Measurements from ENCODE around the gene FAM234B.
"Not testable (repeated sequence)": the region's sequence is repeated elsewhere in the genome, so short reads cannot be mapped to it uniquely, and the experiment has no call there.

The FAM234B gene

GRCh38 chr12:13024531-13024916, 19.7 kb upstream of the FAM234B start:
- H3K36me3 ChIP-seq (ENCODE audit: control insufficient read depth in 2 of 2, insufficient read depth in 2 of 2, low read length in 2 of 2): no peaks in the 10 kb centered on the region
- no peak overlapping the region for H3K27ac ChIP-seq (ENCODE audit: low read length)
- no peaks in the 10 kb centered on the region for H3K27me3 ChIP-seq (ENCODE audit: control insufficient read depth in 1 of 2, insufficient read depth in 2 of 2, low read length in 2 of 2)
- no peaks in the 10 kb centered on the region for H3K4me1 ChIP-seq (ENCODE audit: control insufficient read depth, insufficient read depth, low read length)
- no peak overlapping the region for H3K9ac ChIP-seq (ENCODE audit: low read length in 2 of 2)
- H3K4me3 ChIP-seq (ENCODE audit: low read length in 2 of 2): no peak overlapping the region
- H3K9me3 ChIP-seq (ENCODE audit: control insufficient read depth in 2 of 2, low read length in 2 of 2): no peaks in the 10 kb centered on the region

GRCh38 chr12:13026286-13026685, 17.9 kb upstream of the FAM234B start:
- no peaks in the 10 kb centered on the region for H3K36me3 ChIP-seq (ENCODE audit: control insufficient read depth in 2 of 2, insufficient read depth in 2 of 2, low read length in 2 of 2)
- H3K27me3 ChIP-seq (ENCODE audit: control insufficient read depth in 1 of 2, insufficient read depth in 2 of 2, low read length in 2 of 2): no peaks in the 10 kb centered on the region
- no peak overlapping the region for H3K9ac ChIP-seq (ENCODE audit: low read length in 2 of 2)
- no peaks in the 10 kb centered on the region for H3K9me3 ChIP-seq (ENCODE audit: control insufficient read depth in 2 of 2, low read length in 2 of 2)
- H3K4me3 ChIP-seq (ENCODE audit: low read length in 2 of 2): peak overlapping the region in 1 of 2 donors; percentile 12
- no peak overlapping the region for H3K27ac ChIP-seq (ENCODE audit: low read length)
- no peaks in the 10 kb centered on the region for H3K4me1 ChIP-seq (ENCODE audit: control insufficient read depth, insufficient read depth, low read length)

GRCh38 chr12:13027032-13027431, 17.1 kb upstream of the FAM234B start:
- Histone ChIP-seq H3K4me3 (ENCODE audit: low read length in 2 of 2) (no peak overlapping the region), H3K27me3 (ENCODE audit: control insufficient read depth in 1 of 2, insufficient read depth in 2 of 2, low read length in 2 of 2) (no peaks in the 10 kb centered on the region), H3K27ac (ENCODE audit: low read length) (no peak overlapping the region), H3K9ac (ENCODE audit: low read length in 2 of 2) (no peak overlapping the region), H3K36me3 (ENCODE audit: control insufficient read depth in 2 of 2, insufficient read depth in 2 of 2, low read length in 2 of 2) (no peaks in the 10 kb centered on the region), H3K4me1 (ENCODE audit: control insufficient read depth, insufficient read depth, low read length) (no peaks in the 10 kb centered on the region), H3K9me3 (ENCODE audit: control insufficient read depth in 2 of 2, low read length in 2 of 2) (no peaks in the 10 kb centered on the region)

GRCh38 chr12:13027508-13027907, 16.7 kb upstream of the FAM234B start:
- Histone ChIP-seq H3K27ac (ENCODE audit: low read length) (no peak overlapping the region), H3K4me3 (ENCODE audit: low read length in 2 of 2) (no peak overlapping the region), H3K27me3 (ENCODE audit: control insufficient read depth in 1 of 2, insufficient read depth in 2 of 2, low read length in 2 of 2) (no peaks in the 10 kb centered on the region), H3K9ac (ENCODE audit: low read length in 2 of 2) (no peak overlapping the region), H3K36me3 (ENCODE audit: control insufficient read depth in 2 of 2, insufficient read depth in 2 of 2, low read length in 2 of 2) (no peaks in the 10 kb centered on the region), H3K4me1 (ENCODE audit: control insufficient read depth, insufficient read depth, low read length) (no peaks in the 10 kb centered on the region), H3K9me3 (ENCODE audit: control insufficient read depth in 2 of 2, low read length in 2 of 2) (no peaks in the 10 kb centered on the region)

- no peak overlapping the region for H3K9ac ChIP-seq (ENCODE audit: low read length in 2 of 2)
- H3K27ac ChIP-seq (ENCODE audit: low read length): no peak overlapping the region
- H3K4me3 ChIP-seq (ENCODE audit: low read length in 2 of 2): no peak overlapping the region
- no peaks in the 10 kb centered on the region for H3K9me3 ChIP-seq (ENCODE audit: control insufficient read depth in 2 of 2, low read length in 2 of 2)
- no peaks in the 10 kb centered on the region for H3K36me3 ChIP-seq (ENCODE audit: control insufficient read depth in 2 of 2, insufficient read depth in 2 of 2, low read length in 2 of 2)
- H3K4me1 ChIP-seq (ENCODE audit: control insufficient read depth, insufficient read depth, low read length): no peaks in the 10 kb centered on the region
- H3K27me3 ChIP-seq (ENCODE audit: control insufficient read depth in 1 of 2, insufficient read depth in 2 of 2, low read length in 2 of 2): no peaks in the 10 kb centered on the region
Measured at GRCh38 chr12:13028825-13029570, 15.2 kb upstream of the FAM234B start.

- H3K36me3 ChIP-seq (ENCODE audit: control insufficient read depth in 2 of 2, insufficient read depth in 2 of 2, low read length in 2 of 2): no peaks in the 10 kb centered on the region
- H3K9ac ChIP-seq (ENCODE audit: low read length in 2 of 2): no peak overlapping the region
- no peaks in the 10 kb centered on the region for H3K27me3 ChIP-seq (ENCODE audit: control insufficient read depth in 1 of 2, insufficient read depth in 2 of 2, low read length in 2 of 2)
- no peaks in the 10 kb centered on the region for H3K9me3 ChIP-seq (ENCODE audit: control insufficient read depth in 2 of 2, low read length in 2 of 2)
- H3K27ac ChIP-seq (ENCODE audit: low read length): no peak overlapping the region
- H3K4me3 ChIP-seq (ENCODE audit: low read length in 2 of 2): no peak overlapping the region
- no peaks in the 10 kb centered on the region for H3K4me1 ChIP-seq (ENCODE audit: control insufficient read depth, insufficient read depth, low read length)
Measured at GRCh38 chr12:13030541-13031291, 13.5 kb upstream of the FAM234B start.

- H3K27me3 ChIP-seq (ENCODE audit: control insufficient read depth in 1 of 2, insufficient read depth in 2 of 2, low read length in 2 of 2): no peaks in the 10 kb centered on the region
- H3K9me3 ChIP-seq (ENCODE audit: control insufficient read depth in 2 of 2, low read length in 2 of 2): no peaks in the 10 kb centered on the region
- no peak overlapping the region for H3K9ac ChIP-seq (ENCODE audit: low read length in 2 of 2)
Measured at GRCh38 chr12:13032164-13032563, 12.0 kb upstream of the FAM234B start.

GRCh38 chr12:13033476-13033875, 10.7 kb upstream of the FAM234B start:
- no peak overlapping the region for H3K4me3 ChIP-seq (ENCODE audit: low read length in 2 of 2)
- no peak overlapping the region for H3K27ac ChIP-seq (ENCODE audit: low read length)
- no peak overlapping the region for H3K9ac ChIP-seq (ENCODE audit: low read length in 2 of 2)
- H3K9me3 ChIP-seq (ENCODE audit: control insufficient read depth in 2 of 2, low read length in 2 of 2): no peaks in the 10 kb centered on the region
- no peaks in the 10 kb centered on the region for H3K4me1 ChIP-seq (ENCODE audit: control insufficient read depth, insufficient read depth, low read length)
- no peaks in the 10 kb centered on the region for H3K27me3 ChIP-seq (ENCODE audit: control insufficient read depth in 1 of 2, insufficient read depth in 2 of 2, low read length in 2 of 2)
- no peaks in the 10 kb centered on the region for H3K36me3 ChIP-seq (ENCODE audit: control insufficient read depth in 2 of 2, insufficient read depth in 2 of 2, low read length in 2 of 2)

More at GRCh38 chr12:13032164-13032563, 12.0 kb upstream of the FAM234B start:
- Histone ChIP-seq H3K4me1 (ENCODE audit: control insufficient read depth, insufficient read depth, low read length) (no peaks in the 10 kb centered on the region), H3K27ac (ENCODE audit: low read length) (no peak overlapping the region), H3K4me3 (ENCODE audit: low read length in 2 of 2) (no peak overlapping the region), H3K36me3 (ENCODE audit: control insufficient read depth in 2 of 2, insufficient read depth in 2 of 2, low read length in 2 of 2) (no peaks in the 10 kb centered on the region)

GRCh38 chr12:13035335-13035734, 8.8 kb upstream of the FAM234B start:
- H3K27ac ChIP-seq (ENCODE audit: low read length); H3K9me3 ChIP-seq (ENCODE audit: control insufficient read depth in 2 of 2, low read length in 2 of 2); H3K36me3 ChIP-seq (ENCODE audit: control insufficient read depth in 2 of 2, insufficient read depth in 2 of 2, low read length in 2 of 2); H3K4me3 ChIP-seq (ENCODE audit: low read length in 2 of 2); H3K9ac ChIP-seq (ENCODE audit: low read length in 2 of 2); H3K27me3 ChIP-seq (ENCODE audit: control insufficient read depth in 1 of 2, insufficient read depth in 2 of 2, low read length in 2 of 2); H3K4me1 ChIP-seq (ENCODE audit: control insufficient read depth, insufficient read depth, low read length): not testable (repeated sequence)

- H3K4me3 ChIP-seq (ENCODE audit: low read length in 2 of 2): no peak overlapping the region
- no peak overlapping the region for H3K27ac ChIP-seq (ENCODE audit: low read length)
- H3K9ac ChIP-seq (ENCODE audit: low read length in 2 of 2): no peak overlapping the region
- no peaks in the 10 kb centered on the region for H3K4me1 ChIP-seq (ENCODE audit: control insufficient read depth, insufficient read depth, low read length)
- no peaks in the 10 kb centered on the region for H3K36me3 ChIP-seq (ENCODE audit: control insufficient read depth in 2 of 2, insufficient read depth in 2 of 2, low read length in 2 of 2)
- H3K27me3 ChIP-seq (ENCODE audit: control insufficient read depth in 1 of 2, insufficient read depth in 2 of 2, low read length in 2 of 2): no peaks in the 10 kb centered on the region
- no peaks in the 10 kb centered on the region for H3K9me3 ChIP-seq (ENCODE audit: control insufficient read depth in 2 of 2, low read length in 2 of 2)
Measured at GRCh38 chr12:13036881-13037280, 7.3 kb upstream of the FAM234B start.
